HFF-Myc (cell line): ENCODE results near the gene DMRT2.

Experiments used
- DNase-seq: peaks from one replicate; pipeline ENCODE4 v3.0.0-alpha.2; 2011; ENCODE audit warnings: low read depth; ENCODE audit errors: extremely low read depth
- H3K4me3 ChIP-seq: replicated peaks from 2 replicates; pipeline ENCODE4 v1.5.1; 2011; ENCODE audit warnings: low read depth, mild to moderate bottlenecking, control low read depth, low read length
- CTCF ChIP-seq: IDR thresholded peaks from 2 replicates; pipeline ENCODE4 v1.5.1; 2012; ENCODE audit warnings: mild to moderate bottlenecking, low read depth, low read length, control low read depth; ENCODE audit errors: missing control alignments

Gene DMRT2

GRCh38 chr9:1057910-1058309, 7.8 kb downstream of the DMRT2 start:
- DNase-seq = no peak
- H3K4me3 ChIP-seq = no peak overlapping the region
- TF ChIP-seq CTCF = no peak

- H3K4me3 ChIP-seq = no peak overlapping the region
- no peak for TF ChIP-seq CTCF
- DNase-seq = no peak
Measured at GRCh38 chr9:1058826-1059487, 8.8 kb downstream of the DMRT2 start.

GRCh38 chr9:1065130-1065529, 15.0 kb downstream of the DMRT2 start:
- TF ChIP-seq CTCF = no peak
- H3K4me3 ChIP-seq = no peak overlapping the region
- no peak for DNase-seq

DNA sequence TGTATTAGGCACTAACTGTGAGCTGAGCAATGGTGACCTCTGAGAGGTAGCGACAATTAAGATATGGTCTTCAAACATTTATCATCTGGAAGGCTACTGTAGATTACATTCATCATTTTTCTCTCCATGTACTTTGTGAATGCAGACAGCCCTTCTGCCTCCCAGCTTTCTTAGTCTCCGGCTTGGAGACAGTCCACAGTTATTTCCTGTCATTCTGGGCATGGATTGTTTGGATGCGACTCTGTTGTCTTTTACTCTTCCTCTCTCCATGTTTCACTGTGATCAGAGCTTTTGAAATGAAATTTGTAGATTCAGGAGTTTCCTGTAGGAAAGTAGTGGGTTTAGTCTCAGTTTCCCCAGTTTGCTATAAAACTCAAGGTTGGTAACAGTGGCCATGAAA, 20.5 kb downstream of the DMRT2 start:
- H3K4me3 ChIP-seq = no peak overlapping the region
- TF ChIP-seq CTCF = no peak
- DNase-seq = no peak

DNA sequence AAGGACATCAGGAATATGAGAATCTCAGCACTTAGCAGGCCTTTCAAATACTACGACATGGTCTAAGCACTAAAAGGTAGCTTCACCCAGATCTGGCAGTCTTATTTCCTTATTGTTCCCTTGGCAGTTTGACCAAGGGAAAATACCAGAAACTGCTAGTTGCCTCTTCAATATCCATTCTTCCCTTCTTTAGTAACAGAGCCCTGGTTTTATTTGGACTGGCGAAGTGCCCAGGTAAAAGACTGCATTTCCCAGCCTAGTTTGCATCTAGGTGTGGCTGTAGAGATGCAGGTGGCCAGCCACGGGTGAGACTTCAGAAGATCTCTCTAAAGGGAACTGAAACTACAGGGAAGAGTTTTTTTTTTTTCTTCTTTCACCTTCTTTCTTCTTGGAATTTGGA, 21.6 kb downstream of the DMRT2 start:
- TF ChIP-seq CTCF = no peak

GRCh38 chr9:1073497-1073896, 23.3 kb downstream of the DMRT2 start:
- no peak overlapping the region for H3K4me3 ChIP-seq
- no peak for DNase-seq
- no peak for TF ChIP-seq CTCF

More for the DNA sequence above, 21.6 kb downstream of the DMRT2 start:
- no peak overlapping the region for H3K4me3 ChIP-seq
- DNase-seq = no peak

DNA sequence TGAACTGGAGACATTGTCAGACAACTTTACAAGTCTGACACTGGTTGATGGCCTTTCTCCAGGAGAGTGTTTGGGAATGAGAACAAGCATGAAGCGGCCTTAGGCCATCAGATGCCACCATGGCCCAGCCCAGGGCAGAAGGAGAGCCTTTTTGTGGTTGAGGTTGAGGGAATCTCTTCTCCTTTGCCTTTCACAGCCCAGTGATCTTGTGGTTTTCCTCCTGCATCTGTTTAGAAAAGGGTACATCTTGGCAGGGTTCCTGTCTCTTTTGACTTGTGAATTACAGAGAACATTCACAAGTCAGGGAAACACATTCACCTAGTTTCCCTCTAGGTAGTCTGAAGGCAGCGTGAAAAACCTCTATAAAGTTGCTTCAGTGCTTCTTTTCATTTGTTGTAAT, 27.5 kb downstream of the DMRT2 start:
- TF ChIP-seq CTCF = no peak
- no peak for DNase-seq
- H3K4me3 ChIP-seq = no peak overlapping the region
